HG03280 (cell line): ENCODE data around the gene GUCY1A2.
"Not testable (repeated sequence)": the region's sequence is repeated elsewhere in the genome, so short reads cannot be mapped to it uniquely, and the experiment has no call there.

Source experiments
- ATAC-seq: cut with Tn5 transposase; IDR thresholded peaks from one replicate; pipeline ENCODE4 v1.9.1; 2021; ENCODE audit warnings: mild to moderate bottlenecking, moderate library complexity; ENCODE audit not compliant: unreplicated experiment

Gene GUCY1A2

GRCh38 chr11:106957030-106957482, 61.2 kb downstream of the GUCY1A2 start:
- no peak for ATAC-seq

DNA sequence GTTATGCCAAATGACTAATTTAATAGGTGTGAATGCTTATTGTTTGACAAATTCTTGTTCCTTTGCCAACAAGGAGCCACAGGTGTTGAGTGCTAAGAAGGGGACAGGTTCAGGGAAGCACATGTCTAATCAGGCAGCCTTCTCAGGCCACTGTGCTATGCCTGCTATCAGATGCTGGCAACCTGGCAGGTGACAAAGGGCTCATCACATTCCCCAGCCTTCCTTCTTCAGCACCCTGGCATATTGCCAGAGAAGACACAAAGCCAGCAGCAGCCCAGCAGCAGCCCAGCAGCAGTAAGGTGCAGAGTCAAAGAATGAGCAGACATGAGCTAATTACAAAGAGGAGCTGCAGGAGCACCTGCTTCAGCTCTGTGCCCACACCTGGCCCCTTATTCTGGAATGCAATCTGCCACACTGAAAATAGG, 68.2 kb downstream of the GUCY1A2 start:
- ATAC-seq = no peak

DNA sequence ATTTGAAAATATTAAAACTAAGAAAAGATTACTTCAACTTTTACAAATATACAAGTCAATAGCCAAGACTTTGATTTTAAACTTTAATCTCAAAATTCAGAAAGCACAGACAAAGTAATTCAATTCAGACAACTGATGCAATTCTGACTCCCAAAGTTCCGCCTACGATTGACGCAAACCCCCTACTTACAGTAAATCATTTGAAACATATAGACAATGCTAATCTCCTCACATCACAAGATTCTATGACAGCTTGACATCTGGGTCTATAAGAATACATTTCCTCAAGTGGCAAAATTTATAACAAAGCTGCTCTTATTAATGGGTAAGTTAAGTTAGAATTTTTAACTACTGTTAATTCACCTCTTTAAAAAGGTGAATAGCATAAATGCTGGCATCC, 75.2 kb downstream of the GUCY1A2 start:
- ATAC-seq = no peak

DNA sequence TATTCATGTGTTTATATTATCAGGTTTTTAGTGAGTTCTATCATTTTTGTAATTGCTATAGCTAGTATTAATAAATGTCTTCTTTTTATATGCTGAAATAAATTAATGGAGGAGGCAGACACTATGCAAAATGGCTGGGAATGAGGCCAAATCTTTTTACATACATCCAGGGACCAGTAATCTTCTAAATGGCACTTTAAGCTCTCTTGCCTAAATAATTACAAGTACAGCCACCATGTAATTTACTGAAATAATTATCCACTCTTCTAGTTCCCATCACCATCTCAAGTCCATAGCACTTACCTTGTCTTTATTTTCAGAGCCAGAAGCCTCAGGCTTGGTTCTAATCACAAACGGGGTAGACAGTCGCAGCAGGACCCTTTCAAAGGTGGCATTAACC, 79.1 kb downstream of the GUCY1A2 start:
- ATAC-seq = no peak

- no peak for ATAC-seq
Observed at GRCh38 chr11:106937111-106937510, 81.2 kb downstream of the GUCY1A2 start.

DNA sequence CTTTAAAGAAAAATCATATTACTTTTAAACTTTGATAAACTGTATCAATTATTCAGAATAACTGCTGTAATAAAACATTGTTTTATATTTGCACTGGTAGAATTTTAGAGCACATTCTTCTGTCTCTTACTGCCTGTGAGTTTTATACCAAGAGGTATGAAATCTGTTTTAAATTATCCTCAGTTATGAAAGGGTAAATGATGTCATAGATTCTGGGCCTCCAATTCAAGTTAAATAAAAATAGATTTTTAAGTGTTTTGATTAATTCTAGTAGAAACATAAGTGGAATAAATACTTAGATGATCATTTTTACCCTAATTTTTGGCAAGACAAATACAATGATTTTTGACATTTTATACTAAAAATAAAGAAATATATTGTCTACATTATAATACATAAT, 93.0 kb downstream of the GUCY1A2 start:
- no peak for ATAC-seq

- no peak for ATAC-seq
Observed at GRCh38 chr11:106920899-106921509, 97.3 kb downstream of the GUCY1A2 start.

DNA sequence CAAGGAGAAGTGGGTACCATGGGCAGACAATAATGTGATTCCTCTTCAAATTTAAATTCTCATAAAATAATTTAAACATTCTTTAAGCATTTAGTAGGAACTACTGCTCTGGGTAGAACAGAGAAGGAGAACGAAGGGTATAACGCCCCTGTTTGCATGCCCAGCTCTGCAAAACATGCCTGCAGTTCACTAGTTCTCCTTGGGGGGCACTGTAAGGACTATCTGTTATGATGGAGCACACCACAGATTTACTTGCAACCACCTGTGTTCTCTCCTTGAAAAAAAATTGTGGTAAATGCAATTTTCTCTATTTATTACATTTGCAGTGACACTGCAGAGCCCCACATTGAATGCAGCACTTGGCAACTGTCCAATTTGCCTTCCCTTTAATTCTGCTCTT, 100.3 kb downstream of the GUCY1A2 start:
- no peak for ATAC-seq

DNA sequence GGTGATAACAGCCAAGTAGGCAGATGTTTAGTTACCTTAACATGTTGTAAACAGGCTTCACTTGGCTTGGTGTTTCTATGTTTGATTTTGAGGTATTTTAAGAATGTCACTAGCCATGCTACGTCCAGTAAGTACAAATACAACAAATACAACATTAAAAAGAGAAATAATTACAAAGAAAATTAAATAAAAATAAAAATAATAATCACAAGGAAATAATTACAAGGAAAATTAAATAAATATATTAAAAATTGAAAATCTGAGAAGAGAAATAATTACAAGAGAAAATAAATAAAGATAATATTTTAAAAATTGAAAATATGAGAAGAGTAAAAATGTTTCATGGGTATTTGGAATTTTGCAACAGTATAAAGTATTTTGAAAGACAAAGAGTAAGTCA, 103.9 kb downstream of the GUCY1A2 start:
- ATAC-seq = no peak

DNA sequence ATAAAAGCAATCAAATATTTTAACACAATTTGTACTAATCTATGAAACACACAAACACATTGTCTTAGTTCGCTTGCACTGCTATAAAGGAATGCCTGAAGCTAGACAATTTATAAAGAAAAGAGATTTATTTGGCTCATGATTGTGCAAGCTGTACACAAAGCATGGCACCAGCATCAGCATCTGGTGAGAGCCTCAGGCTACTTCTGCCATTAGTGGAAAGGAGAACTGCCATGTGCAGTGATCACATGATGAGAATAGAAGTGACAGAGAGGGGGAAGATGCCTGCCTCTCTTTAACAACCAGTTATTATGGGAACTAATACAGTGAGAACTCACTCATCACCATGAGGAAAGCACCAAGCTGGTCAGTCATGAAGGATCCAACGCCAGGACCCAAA, 105.1 kb downstream of the GUCY1A2 start:
- no peak for ATAC-seq

DNA sequence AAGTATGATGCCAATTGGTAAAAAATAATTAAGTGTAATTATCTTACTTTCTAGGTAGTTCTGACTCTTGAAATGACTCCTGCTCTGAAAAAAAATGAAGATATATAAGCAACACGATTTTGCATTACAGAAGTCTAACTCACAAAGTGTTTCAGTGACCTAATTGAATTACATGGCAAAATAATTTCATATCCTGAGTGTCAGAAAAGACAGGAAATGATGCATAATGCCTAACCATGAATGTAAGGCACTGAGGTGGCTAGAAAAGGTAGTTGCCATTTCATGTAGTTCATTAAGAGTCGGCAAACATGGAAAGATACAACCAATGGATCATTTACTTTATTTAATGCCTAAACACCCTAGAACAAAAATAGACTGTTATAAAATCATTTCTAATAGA, 113.5 kb downstream of the GUCY1A2 start:
- ATAC-seq = no peak

- ATAC-seq = no peak
Observed at GRCh38 chr11:106889718-106890117, 128.6 kb downstream of the GUCY1A2 start.

GRCh38 chr11:106888386-106888785, 129.9 kb downstream of the GUCY1A2 start:
- no peak for ATAC-seq

DNA sequence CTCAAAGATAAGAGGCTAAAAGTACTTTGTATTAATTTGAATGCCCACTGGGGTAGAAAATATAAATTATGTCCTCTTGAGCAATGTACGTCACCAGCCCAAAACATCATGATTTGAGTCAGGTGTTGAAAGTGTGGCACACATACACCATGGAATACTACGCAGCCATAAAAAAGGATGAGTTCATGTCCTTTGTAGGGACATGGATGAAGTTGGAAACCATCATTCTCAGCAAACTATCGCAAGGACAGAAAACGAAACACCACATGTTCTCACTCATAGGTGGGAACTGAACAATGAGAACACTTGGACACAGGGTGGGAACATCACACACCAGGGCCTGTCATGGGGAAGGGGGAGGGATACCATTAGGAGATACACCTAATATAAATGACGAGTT, 134.6 kb downstream of the GUCY1A2 start:
- not testable (repeated sequence) for ATAC-seq

DNA sequence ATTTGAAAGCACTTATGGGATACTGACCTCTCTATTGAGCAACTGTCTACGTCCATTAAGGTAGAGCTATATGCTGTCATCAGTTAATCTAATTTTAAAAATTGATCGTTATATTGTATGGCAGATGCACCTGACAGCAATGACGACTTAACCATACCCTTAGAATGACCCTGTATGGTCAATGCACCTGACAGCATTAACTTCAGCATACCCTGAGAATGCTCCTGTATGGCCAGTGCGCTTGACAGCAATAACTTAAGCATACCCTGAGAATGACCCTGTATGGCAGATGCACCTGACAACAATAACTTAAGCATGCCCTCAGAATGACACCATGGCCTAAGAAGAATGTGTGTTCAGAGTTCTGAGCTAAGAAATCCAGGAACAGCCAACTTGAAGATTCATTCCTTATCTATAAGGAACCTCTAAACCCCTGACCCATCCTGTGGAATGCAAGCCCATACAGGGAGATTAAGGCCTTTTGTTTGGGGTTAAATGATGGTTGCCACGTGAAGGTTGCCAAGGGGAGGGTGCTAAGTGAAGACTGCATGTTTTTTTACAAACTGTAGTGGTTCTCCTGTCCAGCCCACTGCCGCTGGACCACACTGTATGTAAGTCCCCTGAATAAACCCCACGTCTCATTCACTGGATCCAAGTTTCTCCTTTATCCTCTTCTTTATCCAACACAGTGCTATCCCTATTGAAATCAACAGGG, 138.3 kb downstream of the GUCY1A2 start:
- no peak for ATAC-seq

DNA sequence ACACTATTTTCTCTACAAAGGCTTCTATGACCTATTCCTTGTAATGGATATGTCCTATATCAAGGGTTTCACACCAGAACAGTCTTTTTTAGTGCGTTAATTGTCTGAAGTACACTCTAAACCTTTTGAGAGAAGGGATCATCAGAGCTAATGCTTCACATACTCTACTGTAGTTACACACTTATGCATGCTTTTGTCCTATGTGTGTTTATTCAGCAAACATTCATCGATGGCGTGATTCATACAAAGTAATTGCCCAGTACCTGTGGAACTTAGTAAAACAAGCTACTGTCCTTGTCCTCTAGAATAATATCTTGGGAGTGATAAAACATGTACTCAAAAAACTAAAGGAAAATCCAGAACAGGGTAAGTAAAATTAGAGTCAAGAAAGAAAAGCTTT, 139.2 kb downstream of the GUCY1A2 start:
- no peak for ATAC-seq

DNA sequence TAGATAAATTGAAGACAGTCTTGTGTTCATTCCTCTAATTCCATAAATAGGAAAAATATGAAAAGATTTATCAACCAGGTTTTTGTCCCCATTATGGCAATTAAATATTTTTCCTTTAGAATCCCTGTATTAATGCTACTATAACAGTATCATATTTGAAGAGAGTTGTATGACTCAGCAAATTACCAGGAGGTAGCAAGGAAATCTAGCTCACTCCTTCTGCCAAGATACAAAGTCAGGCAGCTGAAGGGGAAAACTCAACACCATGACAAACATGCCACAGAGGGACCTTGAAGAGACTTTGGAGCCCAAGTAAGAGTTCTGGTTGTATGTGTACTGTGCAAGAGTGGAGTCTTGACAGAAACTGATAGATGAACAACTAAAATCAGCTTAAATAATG, 143.3 kb downstream of the GUCY1A2 start:
- no peak for ATAC-seq

- no peak for ATAC-seq
Observed at GRCh38 chr11:106872246-106872645, 146.0 kb downstream of the GUCY1A2 start.

DNA sequence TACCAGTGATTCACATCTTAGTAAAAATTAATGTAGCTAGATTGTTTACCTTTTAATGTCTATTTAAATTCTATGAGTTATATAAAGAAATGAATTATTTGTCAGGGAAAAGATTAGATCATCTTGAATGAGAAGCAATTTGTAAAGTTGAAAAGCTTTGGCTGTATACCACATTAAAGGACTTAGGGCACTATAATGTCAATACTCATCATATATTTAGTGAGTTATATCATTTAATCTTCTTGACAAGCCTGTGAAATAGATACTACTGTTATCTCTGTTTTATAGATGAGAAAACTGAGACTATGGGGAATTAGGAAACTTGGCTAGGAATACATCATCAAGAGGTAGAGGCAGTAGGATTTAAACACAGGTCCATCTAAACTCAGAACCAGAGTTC, 160.1 kb downstream of the GUCY1A2 start:
- ATAC-seq = no peak

GRCh38 chr11:106856566-106856965, 161.7 kb downstream of the GUCY1A2 start:
- ATAC-seq = no peak

DNA sequence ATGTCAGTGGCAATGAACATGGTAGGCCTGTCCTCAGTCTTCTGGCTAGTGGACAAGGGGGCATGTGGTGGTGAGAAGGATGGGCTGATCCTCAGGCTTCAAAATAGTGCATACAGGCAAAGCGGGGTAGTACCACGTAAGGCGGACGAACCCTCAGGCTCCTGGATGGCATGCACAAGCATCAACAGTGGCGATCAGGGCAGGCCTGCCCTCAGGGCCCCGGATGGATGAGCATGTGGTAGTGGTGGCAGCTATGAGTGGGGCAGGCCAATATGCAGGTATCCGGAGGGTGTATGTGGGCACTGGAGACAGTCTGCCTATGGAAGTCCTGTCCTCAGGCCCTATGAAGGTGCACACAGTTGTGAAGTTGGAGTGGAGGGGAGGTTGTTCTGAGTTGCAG, 163.8 kb downstream of the GUCY1A2 start:
- ATAC-seq = no peak

DNA sequence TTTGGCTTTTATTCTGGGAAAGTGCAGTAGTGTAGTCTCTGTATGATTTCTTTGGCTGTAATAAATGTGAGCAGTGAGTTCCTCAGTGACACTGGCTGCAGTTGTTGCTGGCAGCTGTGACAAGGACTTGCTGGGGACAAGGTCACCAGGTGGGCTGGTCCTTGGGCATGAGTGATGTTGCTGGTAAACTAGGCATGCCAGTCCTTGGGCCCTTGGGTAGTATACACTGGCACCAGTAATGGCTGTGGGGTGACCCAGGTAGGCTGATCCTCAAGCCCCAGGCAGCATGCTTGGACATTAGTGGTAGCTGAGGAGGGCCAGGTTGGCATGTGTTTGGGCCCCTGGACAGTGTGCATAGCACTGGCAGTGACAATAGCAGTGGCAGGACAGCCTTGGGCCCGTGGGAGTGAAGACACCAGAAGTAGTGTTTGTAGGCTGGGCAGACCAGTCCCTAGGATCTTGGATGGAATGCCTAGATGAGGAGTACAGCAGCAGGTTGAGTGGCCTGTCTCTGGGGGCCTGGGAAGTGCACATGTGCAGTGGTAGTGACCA, 164.3 kb downstream of the GUCY1A2 start:
- ATAC-seq = no peak
